Fibroblast of the aortic adventitia (primary cell): ENCODE measurements around the gene GALK2. TPM values are rescaled to one million over a fixed set of nuclear protein-coding genes. Genes with fewer than 3 reads are reported as not detected.

ENCODE experiments used
- DNase-seq: peaks from one replicate; pipeline ENCODE4 v3.0.0-alpha.2; 2010; ENCODE audit warnings: low read depth
- H3K4me3 ChIP-seq: 2 replicates; pipeline ENCODE4 v1.5.1; 2011; ENCODE audit warnings: low read depth, mild to moderate bottlenecking, control low read depth, low read length, moderate library complexity
- CTCF ChIP-seq: IDR thresholded peaks from 2 replicates; pipeline ENCODE4 v1.5.1; 2011; ENCODE audit warnings: mild to moderate bottlenecking, low read length, control low read depth, inconsistent platforms; ENCODE audit not compliant: insufficient read depth
- total RNA-seq: library from RNA; depleted of rRNA; stranded (reverse); fragments of >200 nt; gene quantifications from 2 replicates; pipeline ENCODE4 v1.2.3, GENCODE V29; 2012; ENCODE audit warnings: low replicate concordance

GALK2 gene
- 30.9 and 50.5 TPM in 2 replicates for total RNA-seq

- DNase-seq, result peak; percentile 72
- peak within 1 kb of the TSS; percentile 80 for H3K4me3 ChIP-seq
- TF ChIP-seq CTCF, result no peak
Measured at GRCh38 chr15:49169880-49170597, at the start of gene GALK2. GALK2 (plus strand) TSS chr15:49170247; CDS start chr15:49170323, 76 bp downstream.

DNA sequence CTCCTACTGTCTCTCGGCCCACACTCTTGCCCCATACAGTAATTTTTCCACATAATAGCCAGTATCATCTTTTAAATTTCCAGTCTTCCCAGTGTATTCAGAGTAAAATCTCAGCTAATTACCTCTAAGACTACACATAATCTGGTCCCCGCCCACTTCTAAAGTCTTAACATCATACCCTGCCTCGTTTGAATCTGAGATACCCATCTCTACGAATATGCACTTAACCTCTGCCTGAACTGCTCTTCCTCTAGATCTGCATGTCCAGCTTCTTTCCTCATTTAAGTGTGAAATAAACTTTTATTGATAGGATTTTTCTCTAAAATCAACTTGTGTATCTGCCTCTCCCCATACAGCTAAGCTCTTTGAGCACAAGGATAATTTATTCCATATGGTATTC, 49.2 kb upstream of the GALK2 start:
- no peak overlapping the region for H3K4me3 ChIP-seq
- DNase-seq, result no peak
- TF ChIP-seq CTCF, result no peak

GRCh38 chr15:49121901-49122300, 48.1 kb upstream of the GALK2 start:
- no peak overlapping the region for H3K4me3 ChIP-seq
- TF ChIP-seq CTCF, result no peak
- no peak for DNase-seq

DNA sequence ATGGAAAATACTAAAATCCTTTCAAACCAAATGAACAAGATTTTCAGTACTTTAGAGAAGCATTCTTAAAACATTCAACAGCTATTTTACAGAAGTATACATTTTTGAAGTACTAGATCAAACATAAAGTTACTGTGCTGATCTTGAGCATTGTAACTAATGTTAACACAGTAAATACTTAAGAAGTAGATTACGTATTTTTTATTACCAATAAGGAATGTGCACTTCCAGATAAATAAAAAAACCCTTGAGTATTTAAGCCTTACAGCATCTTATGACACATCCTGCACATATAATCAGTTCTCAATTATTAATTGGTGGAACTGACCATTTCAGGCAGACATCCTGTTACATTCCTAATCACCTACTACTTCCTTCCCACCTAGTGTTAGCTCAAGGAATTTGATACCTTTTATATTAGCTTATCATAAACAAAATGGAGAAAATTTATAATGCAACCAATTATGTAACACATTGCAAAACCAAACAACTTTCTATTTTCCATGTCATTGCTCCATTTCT, 47.4 kb upstream of the GALK2 start:
- no peak overlapping the region for H3K4me3 ChIP-seq
- DNase-seq, result no peak
- no peak for TF ChIP-seq CTCF

DNA sequence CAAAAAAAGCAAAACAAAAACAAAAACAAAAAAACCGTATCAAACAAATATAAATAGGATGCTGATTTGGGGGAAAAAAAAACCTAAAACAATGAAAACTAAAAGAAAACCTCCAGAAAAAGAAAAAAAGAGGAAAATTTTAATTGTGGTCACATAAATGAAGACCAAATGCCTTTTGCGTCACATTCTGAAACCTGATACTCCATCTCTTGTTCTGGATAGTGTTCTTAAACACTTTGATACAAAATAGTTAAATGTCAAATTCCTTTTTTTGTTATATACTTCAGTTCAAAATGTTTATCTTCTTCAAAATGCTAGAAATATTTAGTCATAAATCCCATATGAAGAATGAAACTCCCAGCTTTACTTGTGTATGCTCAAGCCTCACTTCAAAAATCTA, 45.7 kb upstream of the GALK2 start:
- TF ChIP-seq CTCF, result no peak
- H3K4me3 ChIP-seq, result no peak overlapping the region

GRCh38 chr15:49131403-49131802, 38.6 kb upstream of the GALK2 start:
- DNase-seq, result no peak
- no peak for TF ChIP-seq CTCF
- H3K4me3 ChIP-seq, result no peak overlapping the region

More for the DNA sequence above, 45.7 kb upstream of the GALK2 start:
- DNase-seq, result no peak
